GM12878 (cell line): ENCODE results near the gene HYAL1. TPM values are rescaled to one million over a fixed set of nuclear protein-coding genes. Genes with fewer than 3 reads are reported as not detected.

ENCODE experiments used
- ATAC-seq: fragments of 200-7000 bp; cut with Tn5 transposase; 3 replicates; pipeline ENCODE4 v1.9.1; 2020; ENCODE audit warnings: mild to moderate bottlenecking, moderate library complexity
- BruUV-seq: library from RNA; stranded (reverse); fragments of 400-500 nt; replicated peaks from 2 replicates; lab custom pipeline; 2021; lab: Mats Ljungman, UMichigan
- CTCF ChIA-PET: fragments of 300-600 bp; sonication (Branson Sonifier 250); formaldehyde crosslinking; extraction: SDS; loops from one replicate; lab custom pipeline; 2021; ENCODE audit warnings: inconsistent platforms; lab: Yijun Ruan, JAX
- POLR2A ChIA-PET: fragments of 350-600 bp; formaldehyde crosslinking; extraction: SDS; loops from one replicate; lab custom pipeline; 2021; ENCODE audit warnings: inconsistent platforms; lab: Charles Lee
- RAD21 ChIA-PET: fragments of 300-600 bp; sonication (Branson Sonifier 250); formaldehyde crosslinking; loops from one replicate; lab custom pipeline; 2023; ENCODE audit warnings: antibody characterized with exemption; ENCODE audit not compliant: unreplicated experiment; lab: Charles Lee
- SMC1A ChIA-PET: fragments of 300-600 bp; sonication (Branson Sonifier 250); formaldehyde crosslinking; loops from one replicate; lab custom pipeline; 2023; ENCODE audit not compliant: unreplicated experiment, uncharacterized antibody; lab: Charles Lee
- DNase-seq: peaks from one replicate; pipeline ENCODE4 v3.0.0-alpha.2; 2011; ENCODE audit warnings: low read depth, low spot score
- FAIRE-seq: peaks from 3 replicates; lab custom pipeline; 2011; peaks lifted over from hg19 to GRCh38; lab: Jason Lieb, UNC
- H2AFZ ChIP-seq: 2 replicates; pipeline ENCODE4 v1.6.0; 2011; ENCODE audit warnings: low read depth, low read length, control low read depth; ENCODE audit not compliant: control insufficient read depth
- H3K27ac ChIP-seq: 2 replicates; pipeline ENCODE4 v1.5.1; 2011; ENCODE audit warnings: control low read depth; ENCODE audit not compliant: control insufficient read depth, insufficient read depth
- H3K27me3 ChIP-seq, 2 experiments: replicated peaks in 1 of 2; 2 replicates each; pipeline versions ENCODE4 v1.6.0 to v1.6.1; 2011; ENCODE audit warnings: low read length in 1 of 2; ENCODE audit not compliant: control insufficient read depth in 2 of 2, insufficient read depth in 2 of 2
- H3K36me3 ChIP-seq, 2 experiments: 2 replicates each; pipeline ENCODE4 v1.5.1; 2011; ENCODE audit warnings: low read length in 1 of 2; ENCODE audit not compliant: control insufficient read depth in 2 of 2, insufficient read depth in 2 of 2
- H3K4me1 ChIP-seq: 2 replicates; pipeline ENCODE4 v1.6.1; 2011; ENCODE audit warnings: mild to moderate bottlenecking, low read length, moderate library complexity, mixed read lengths; ENCODE audit not compliant: control insufficient read depth, insufficient read depth
- H3K4me2 ChIP-seq: 2 replicates; pipeline ENCODE4 v1.6.0; 2011; ENCODE audit warnings: control low read depth; ENCODE audit not compliant: control insufficient read depth, insufficient read depth
- H3K4me3 ChIP-seq: fragments of 200-600 bp; sonication (generic); 2 replicates; pipeline ENCODE4 v1.5.1; 2016
- H3K79me2 ChIP-seq: 2 replicates; pipeline ENCODE4 v1.6.0; 2011; ENCODE audit warnings: low read length; ENCODE audit not compliant: control insufficient read depth, insufficient read depth
- H3K9ac ChIP-seq: 2 replicates; pipeline ENCODE4 v1.8.0; 2011; ENCODE audit warnings: low read length, control low read depth, mixed read lengths; ENCODE audit not compliant: control insufficient read depth, insufficient read depth
- H3K9me3 ChIP-seq: replicated peaks from 3 replicates; pipeline ENCODE4 v1.5.1; 2011; ENCODE audit warnings: mild to moderate bottlenecking, low read length; ENCODE audit not compliant: control insufficient read depth, insufficient read depth
- H4K20me1 ChIP-seq: 2 replicates; pipeline ENCODE4 v1.6.0; 2011; ENCODE audit not compliant: control insufficient read depth, insufficient read depth
- ATF7 ChIP-seq: fragments of 450-650 bp; IDR thresholded peaks from 2 replicates; pipeline ENCODE4 v1.6.1; 2016; ENCODE audit warnings: low read depth, mild to moderate bottlenecking
- CEBPZ ChIP-seq: fragments of 150-350 bp; IDR thresholded peaks from 2 replicates; pipeline ENCODE4 v1.6.1; 2016; ENCODE audit warnings: low read depth, low read length
- GATAD2B ChIP-seq: fragments of 450-650 bp; conservative IDR thresholded peaks from 2 replicates; pipeline ENCODE4 v1.6.1; 2017; ENCODE audit warnings: low read depth, mild to moderate bottlenecking, moderate library complexity
- MYB ChIP-seq: fragments of 150-350 bp; IDR thresholded peaks from 2 replicates; pipeline ENCODE4 v1.6.1; 2014; ENCODE audit warnings: mild to moderate bottlenecking, low read depth, low read length, borderline replicate concordance
- YBX1 ChIP-seq: fragments of 450-650 bp; IDR thresholded peaks from 2 replicates; pipeline ENCODE4 v1.6.1; 2016; ENCODE audit warnings: antibody characterized with exemption
- ZNF24 ChIP-seq: fragments of 450-650 bp; IDR thresholded peaks from 2 replicates; pipeline ENCODE4 v1.6.1; 2017; ENCODE audit warnings: antibody characterized with exemption, mild to moderate bottlenecking
- ZNF622 ChIP-seq: fragments of 450-650 bp; IDR thresholded peaks from 2 replicates; pipeline ENCODE4 v1.6.1; 2017; ENCODE audit warnings: mild to moderate bottlenecking, inconsistent platforms
- WGBS: methylation state at CpG from one replicate; pipeline ENCODE4 v1.1.6; 2016; ENCODE audit warnings: low lambda C conversion rate; ENCODE audit not compliant: insufficient replicate concordance, insufficient coverage; ENCODE audit errors: missing lambda C conversion rate; 5-methylcytosine and 5-hydroxymethylcytosine counted together
- in situ Hi-C: fragments of 300-500 bp; cut with MboI; formaldehyde crosslinking; loops from 9 replicates; pipeline ENCODE4 v1.14.3; 2018; ENCODE audit warnings: mixed read lengths
- intact Hi-C: fragments of 100-400 bp; cut with micrococcal nuclease; formaldehyde crosslinking; loops from one replicate; pipeline ENCODE4 v1.14.2; 2022; ENCODE audit not compliant: unreplicated experiment
- polyA plus RNA-seq, 11 experiments: library from polyadenylated mRNA; depleted of rRNA in 4 of 11; unstranded in 6 of 11; stranded (reverse) in 5 of 11; fragments of >200 nt; fragmentation: Nextera tagmentation in 4 of 11; fragmentation: Illumina TruSeq in 1 of 11; extraction: Ambion mirVana in 4 of 11; extraction: Trizol in 1 of 11; gene quantifications; 1 replicate in 1 of 11; 2 replicates in 10 of 11; pipeline versions ENCODE4 v1.2.1 to v1.2.3, GENCODE V29; 2011 to 2016; ENCODE audit warnings: inconsistent platforms in 2 of 11, missing spikeins in 2 of 11, low read depth in 1 of 11
- total RNA-seq, 4 experiments: library from RNA; depleted of rRNA in 3 of 4; stranded (reverse); fragments of >200 nt in 3 of 4; fragmentation: Illumina TruSeq in 1 of 4; extraction: Trizol in 1 of 4; gene quantifications; 2 replicates each; pipeline versions ENCODE4 v1.2.1 to v1.2.3, GENCODE V29; 2013 to 2021
- TF ChIP-seq, protein P1 (sequence below): fragments of 450-650 bp; IDR thresholded peaks from 2 replicates; pipeline ENCODE4 v1.6.1; 2018; ENCODE audit warnings: mild to moderate bottlenecking, low read depth, moderate library complexity; ENCODE audit not compliant: partially characterized antibody
- TF ChIP-seq, protein P2 (sequence below): fragments of 450-650 bp; conservative IDR thresholded peaks from 2 replicates; pipeline ENCODE4 v1.6.1; 2017; ENCODE audit warnings: mild to moderate bottlenecking, moderate library complexity
- TF ChIP-seq, protein P3 (sequence below): fragments of 450-650 bp; IDR thresholded peaks from 2 replicates; pipeline ENCODE4 v1.6.1; 2017; ENCODE audit warnings: mild to moderate bottlenecking, low read depth, inconsistent platforms; ENCODE audit not compliant: poor library complexity, severe bottlenecking

HYAL1 gene
- total and polyA plus RNA-seq, 10 of the 15 experiments (the other 5 are each of a cell fraction or from before 2014, with no cell fraction given), result 0.04 to 0.55 (median 0.18) TPM; not detected in 2

GRCh38 chr3:50278123-50278879 is 25.1 kb downstream of the HYAL1 start:
- WGBS, result 26% methylated on average over 4 of the region's 4 CpGs
- POLR2A ChIA-PET, result interaction anchor here (1.1 kb wide), 1 partner anchor 18 kb away, joined by 4 read pairs; no protein-coding TSS in a partner anchor
- no peak; the same call in 2 of the 3 replicates for ATAC-seq
- no peak for TF ChIP-seq ATF7
- TF ChIP-seq YBX1, result no peak
- no peak for TF ChIP-seq MYB
- no peak for TF ChIP-seq GATAD2B
- TF ChIP-seq, protein P1, sequence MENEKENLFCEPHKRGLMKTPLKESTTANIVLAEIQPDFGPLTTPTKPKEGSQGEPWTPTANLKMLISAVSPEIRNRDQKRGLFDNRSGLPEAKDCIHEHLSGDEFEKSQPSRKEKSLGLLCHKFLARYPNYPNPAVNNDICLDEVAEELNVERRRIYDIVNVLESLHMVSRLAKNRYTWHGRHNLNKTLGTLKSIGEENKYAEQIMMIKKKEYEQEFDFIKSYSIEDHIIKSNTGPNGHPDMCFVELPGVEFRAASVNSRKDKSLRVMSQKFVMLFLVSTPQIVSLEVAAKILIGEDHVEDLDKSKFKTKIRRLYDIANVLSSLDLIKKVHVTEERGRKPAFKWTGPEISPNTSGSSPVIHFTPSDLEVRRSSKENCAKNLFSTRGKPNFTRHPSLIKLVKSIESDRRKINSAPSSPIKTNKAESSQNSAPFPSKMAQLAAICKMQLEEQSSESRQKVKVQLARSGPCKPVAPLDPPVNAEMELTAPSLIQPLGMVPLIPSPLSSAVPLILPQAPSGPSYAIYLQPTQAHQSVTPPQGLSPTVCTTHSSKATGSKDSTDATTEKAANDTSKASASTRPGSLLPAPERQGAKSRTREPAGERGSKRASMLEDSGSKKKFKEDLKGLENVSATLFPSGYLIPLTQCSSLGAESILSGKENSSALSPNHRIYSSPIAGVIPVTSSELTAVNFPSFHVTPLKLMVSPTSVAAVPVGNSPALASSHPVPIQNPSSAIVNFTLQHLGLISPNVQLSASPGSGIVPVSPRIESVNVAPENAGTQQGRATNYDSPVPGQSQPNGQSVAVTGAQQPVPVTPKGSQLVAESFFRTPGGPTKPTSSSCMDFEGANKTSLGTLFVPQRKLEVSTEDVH, result no peak
- no peak for TF ChIP-seq ZNF622
- TF ChIP-seq, protein P2, sequence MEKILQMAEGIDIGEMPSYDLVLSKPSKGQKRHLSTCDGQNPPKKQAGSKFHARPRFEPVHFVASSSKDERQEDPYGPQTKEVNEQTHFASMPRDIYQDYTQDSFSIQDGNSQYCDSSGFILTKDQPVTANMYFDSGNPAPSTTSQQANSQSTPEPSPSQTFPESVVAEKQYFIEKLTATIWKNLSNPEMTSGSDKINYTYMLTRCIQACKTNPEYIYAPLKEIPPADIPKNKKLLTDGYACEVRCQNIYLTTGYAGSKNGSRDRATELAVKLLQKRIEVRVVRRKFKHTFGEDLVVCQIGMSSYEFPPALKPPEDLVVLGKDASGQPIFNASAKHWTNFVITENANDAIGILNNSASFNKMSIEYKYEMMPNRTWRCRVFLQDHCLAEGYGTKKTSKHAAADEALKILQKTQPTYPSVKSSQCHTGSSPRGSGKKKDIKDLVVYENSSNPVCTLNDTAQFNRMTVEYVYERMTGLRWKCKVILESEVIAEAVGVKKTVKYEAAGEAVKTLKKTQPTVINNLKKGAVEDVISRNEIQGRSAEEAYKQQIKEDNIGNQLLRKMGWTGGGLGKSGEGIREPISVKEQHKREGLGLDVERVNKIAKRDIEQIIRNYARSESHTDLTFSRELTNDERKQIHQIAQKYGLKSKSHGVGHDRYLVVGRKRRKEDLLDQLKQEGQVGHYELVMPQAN, result no peak
- TF ChIP-seq ZNF24, result no peak
- TF ChIP-seq, protein P3, sequence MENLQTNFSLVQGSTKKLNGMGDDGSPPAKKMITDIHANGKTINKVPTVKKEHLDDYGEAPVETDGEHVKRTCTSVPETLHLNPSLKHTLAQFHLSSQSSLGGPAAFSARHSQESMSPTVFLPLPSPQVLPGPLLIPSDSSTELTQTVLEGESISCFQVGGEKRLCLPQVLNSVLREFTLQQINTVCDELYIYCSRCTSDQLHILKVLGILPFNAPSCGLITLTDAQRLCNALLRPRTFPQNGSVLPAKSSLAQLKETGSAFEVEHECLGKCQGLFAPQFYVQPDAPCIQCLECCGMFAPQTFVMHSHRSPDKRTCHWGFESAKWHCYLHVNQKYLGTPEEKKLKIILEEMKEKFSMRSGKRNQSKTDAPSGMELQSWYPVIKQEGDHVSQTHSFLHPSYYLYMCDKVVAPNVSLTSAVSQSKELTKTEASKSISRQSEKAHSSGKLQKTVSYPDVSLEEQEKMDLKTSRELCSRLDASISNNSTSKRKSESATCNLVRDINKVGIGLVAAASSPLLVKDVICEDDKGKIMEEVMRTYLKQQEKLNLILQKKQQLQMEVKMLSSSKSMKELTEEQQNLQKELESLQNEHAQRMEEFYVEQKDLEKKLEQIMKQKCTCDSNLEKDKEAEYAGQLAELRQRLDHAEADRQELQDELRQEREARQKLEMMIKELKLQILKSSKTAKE, result no peak
- TF ChIP-seq CEBPZ, result no peak

More at GRCh38 chr3:50278123-50278879, 25.1 kb downstream of the HYAL1 start:
- ChIA-PET SMC1A (interaction anchor here (1.1 kb wide), 1 partner anchor 31 kb away, joined by 3 read pairs; no protein-coding TSS in a partner anchor), RAD21 (interaction anchor here (0.5 to 0.7 kb wide), 2 partner anchors 46 to 463 kb away, joined by 3 read pairs; no protein-coding TSS in a partner anchor), CTCF (interaction anchor here (1.8 to 2.4 kb wide), 2 partner anchors 46 to 87 kb away, joined by 6 to 7 read pairs; partner anchors contain the start of gene GNAT1)
- Histone ChIP-seq H3K27me3 (peaks cover 7 to 8% of the 10 kb centered on the region in 2 experiments; a peak in 3 of 4 replicates), H3K9me3 (no peaks in the 10 kb centered on the region), H3K79me2 (no peaks in the 10 kb centered on the region), H3K27ac (no peak overlapping the region), H4K20me1 (no peaks in the 10 kb centered on the region), H3K9ac (no peak overlapping the region), H3K4me1 (peaks cover under 1% of the 10 kb centered on the region; the same call in 1 of the 2 replicates), H2AFZ (no peak overlapping the region), H3K36me3 (no peaks in the 10 kb centered on the region), H3K4me2 (no peak overlapping the region), H3K4me3 (no peak overlapping the region)
- in situ Hi-C loops, result no loop called here
- DNase-seq, result no peak
- no peak for FAIRE-seq
- intact Hi-C loops, result no loop called here
- no TSS peak for BruUV-seq
